Gastrocnemius medialis (tissue), 4 donors: Measurements from ENCODE around the gene VPS41.

ENCODE experiments used
- POLR2A ChIP-seq, 2 donors: fragments of 450-650 bp; IDR thresholded peaks; one replicate each; pipeline ENCODE4 v1.6.1; 2017; ENCODE audit warnings: antibody characterized with exemption in 2 of 2, mild to moderate bottlenecking in 2 of 2, moderate library complexity in 2 of 2
- TF ChIP-seq, protein P1 (sequence below), 5 experiments: fragments of 450-650 bp in 3 of 5; fragments of 200-600 bp in 2 of 5; sonication (generic) in 2 of 5; IDR thresholded peaks in 4 of 5; conservative IDR thresholded peaks in 1 of 5; 1 replicate in 4 of 5; 2 replicates in 1 of 5; pipeline ENCODE4 v1.5.1; 2016 to 2019; ENCODE audit warnings: antibody characterized with exemption in 5 of 5, mild to moderate bottlenecking in 3 of 5, moderate library complexity in 3 of 5

- TF ChIP-seq, protein P1, sequence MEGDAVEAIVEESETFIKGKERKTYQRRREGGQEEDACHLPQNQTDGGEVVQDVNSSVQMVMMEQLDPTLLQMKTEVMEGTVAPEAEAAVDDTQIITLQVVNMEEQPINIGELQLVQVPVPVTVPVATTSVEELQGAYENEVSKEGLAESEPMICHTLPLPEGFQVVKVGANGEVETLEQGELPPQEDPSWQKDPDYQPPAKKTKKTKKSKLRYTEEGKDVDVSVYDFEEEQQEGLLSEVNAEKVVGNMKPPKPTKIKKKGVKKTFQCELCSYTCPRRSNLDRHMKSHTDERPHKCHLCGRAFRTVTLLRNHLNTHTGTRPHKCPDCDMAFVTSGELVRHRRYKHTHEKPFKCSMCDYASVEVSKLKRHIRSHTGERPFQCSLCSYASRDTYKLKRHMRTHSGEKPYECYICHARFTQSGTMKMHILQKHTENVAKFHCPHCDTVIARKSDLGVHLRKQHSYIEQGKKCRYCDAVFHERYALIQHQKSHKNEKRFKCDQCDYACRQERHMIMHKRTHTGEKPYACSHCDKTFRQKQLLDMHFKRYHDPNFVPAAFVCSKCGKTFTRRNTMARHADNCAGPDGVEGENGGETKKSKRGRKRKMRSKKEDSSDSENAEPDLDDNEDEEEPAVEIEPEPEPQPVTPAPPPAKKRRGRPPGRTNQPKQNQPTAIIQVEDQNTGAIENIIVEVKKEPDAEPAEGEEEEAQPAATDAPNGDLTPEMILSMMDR (IDR thresholded peaks at IDR 0.05 in 4 of 5, conservative IDR thresholded peaks at IDR 0.05 in 1 of 5): no peak
- no peak for TF ChIP-seq POLR2A (IDR thresholded peaks at IDR 0.05)
Measured at GRCh38 chr7:38855867-38856266, 53.1 kb downstream of the VPS41 start.
